GM19438 (cell line): Measurements from ENCODE around the gene IWS1.
"Not testable (repeated sequence)": the region's sequence is repeated elsewhere in the genome, so short reads cannot be mapped to it uniquely, and the experiment has no call there.

ENCODE experiments used
- ATAC-seq: cut with Tn5 transposase; IDR thresholded peaks from one replicate; pipeline ENCODE4 v1.9.1; 2021; ENCODE audit warnings: low read depth; ENCODE audit not compliant: unreplicated experiment

The IWS1 gene

DNA sequence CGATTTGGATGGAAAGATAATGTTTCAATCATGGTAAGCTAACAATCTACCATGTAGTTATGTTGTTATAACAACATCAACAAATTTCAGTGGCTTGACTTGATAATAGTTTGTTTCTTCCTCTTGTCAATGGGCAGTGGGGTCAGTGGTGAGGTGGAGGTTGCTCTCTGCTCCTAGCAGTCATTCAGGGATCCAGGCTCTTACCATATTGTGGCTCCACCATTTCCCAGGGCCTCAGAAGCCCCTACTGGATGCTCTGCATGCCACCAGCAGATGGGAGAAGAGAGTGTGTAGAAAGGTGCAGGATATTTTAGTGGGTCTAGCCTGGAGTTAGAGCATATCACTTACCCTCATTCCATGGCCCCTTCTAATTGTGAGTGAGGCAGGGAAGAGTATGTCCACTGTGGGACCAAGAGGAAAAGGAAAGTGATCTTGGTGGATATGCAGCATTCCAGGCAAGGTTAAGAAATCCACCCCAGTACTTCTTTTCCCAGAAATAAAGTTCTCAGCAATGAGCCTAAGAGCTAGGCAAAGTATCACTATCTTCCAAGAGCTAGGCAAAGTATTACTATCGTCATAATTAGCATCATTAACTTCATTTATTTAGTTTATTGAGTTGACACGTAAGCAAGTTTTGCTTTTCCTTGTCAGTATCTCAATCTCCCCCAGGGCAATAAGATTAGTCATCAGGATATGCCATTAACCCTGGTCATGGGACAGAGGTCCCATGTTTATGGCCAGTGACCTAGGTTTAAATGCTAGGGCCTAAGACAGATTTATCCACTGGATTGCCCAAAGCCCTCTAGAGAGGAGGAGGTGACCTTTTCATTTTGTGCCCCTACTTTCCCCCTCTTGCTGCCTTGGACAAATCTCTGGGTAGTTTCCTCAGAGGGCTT, 4.2 kb upstream of the IWS1 start:
- ATAC-seq = no peak

- ATAC-seq = not testable (repeated sequence)
Measured at GRCh38 chr2:127529416-127529815, 3.1 kb upstream of the IWS1 start.

- ATAC-seq = no peak
Measured at GRCh38 chr2:127528487-127528886, 2.2 kb upstream of the IWS1 start.

GRCh38 chr2:127527001-127527804, 914 bp upstream of the IWS1 start:
- peak; percentile 6 for ATAC-seq

DNA sequence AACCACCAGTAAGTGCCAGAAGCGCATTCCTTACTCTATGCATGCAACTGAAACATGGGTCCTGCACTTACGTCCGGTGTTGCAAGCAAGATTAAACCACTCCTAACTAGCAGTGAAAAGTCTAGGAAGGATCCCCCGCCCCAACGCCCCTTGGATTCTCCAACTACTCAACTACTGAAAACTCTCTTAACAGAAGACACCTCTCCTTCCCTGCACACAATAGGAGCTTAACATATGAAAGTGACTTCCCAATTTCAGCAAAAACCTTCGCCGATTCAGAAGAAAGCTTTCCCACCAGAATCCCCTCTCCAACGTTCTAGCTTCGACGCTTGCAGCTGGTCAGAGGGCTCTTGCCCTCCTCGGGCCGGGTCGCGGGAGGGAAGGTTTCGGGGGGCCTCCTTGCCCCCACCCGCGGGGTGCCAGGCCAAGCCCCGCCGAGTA, 578 bp downstream of the IWS1 start:
- peak; percentile 12 for ATAC-seq

DNA sequence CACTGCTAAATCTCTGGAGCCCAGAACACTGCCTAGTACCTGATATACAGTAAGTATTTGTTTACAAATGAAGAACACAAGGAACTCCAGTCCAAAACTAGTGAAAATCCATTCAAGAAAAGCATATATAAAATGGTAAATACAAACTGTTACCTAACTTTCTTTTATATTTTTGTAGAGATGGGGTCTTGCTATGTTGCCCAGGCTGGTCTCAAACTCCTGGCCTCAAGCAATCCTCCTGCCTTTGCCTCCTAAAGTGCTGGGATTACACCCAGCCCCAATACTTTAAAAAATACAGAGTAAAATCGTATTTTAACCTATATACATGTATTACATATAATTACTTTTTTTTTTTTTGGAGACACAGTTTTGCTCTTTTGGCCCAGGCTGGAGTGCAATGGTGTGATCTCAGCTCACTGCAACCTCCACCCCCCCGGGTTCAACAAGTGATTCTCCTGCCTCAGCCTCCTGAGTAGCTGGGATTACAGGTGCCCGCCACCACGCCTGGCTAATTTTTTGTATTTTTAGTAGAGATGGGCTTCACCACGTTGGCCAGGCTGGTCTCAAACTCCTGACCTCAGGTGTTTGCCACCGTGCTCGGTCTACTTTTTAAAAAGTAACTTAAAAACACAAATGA, 2.0 kb downstream of the IWS1 start:
- ATAC-seq = not testable (repeated sequence)

DNA sequence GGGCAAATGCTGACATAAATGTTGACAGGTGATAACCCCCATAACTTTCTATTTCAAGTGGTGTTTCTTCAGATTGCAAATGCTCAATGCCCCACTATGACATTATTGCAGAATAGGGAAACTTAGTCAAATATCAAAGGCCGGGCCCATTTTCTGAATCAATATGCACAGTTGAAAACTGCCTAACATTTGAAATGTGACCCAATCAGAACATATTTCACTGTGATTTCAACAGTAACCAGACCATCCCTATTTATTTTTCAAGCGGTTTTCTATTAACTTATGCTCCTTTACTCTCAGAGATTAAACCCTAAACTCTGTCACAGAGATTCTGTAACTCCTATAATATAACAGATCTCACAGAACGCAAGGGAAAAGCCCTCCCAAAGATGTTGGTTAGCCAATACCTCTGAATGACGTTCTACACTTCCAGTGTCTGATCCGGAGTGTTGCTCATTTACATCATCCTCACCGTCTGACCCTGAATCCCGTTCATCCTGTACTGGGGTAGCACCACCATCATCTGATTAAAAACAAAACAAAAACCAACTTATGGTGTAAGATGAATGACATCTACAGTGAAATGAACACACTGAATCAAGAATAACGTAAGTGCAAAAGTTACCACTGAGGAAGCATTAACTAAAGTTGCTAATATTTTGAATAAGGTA, 2.9 kb downstream of the IWS1 start:
- ATAC-seq = no peak

DNA sequence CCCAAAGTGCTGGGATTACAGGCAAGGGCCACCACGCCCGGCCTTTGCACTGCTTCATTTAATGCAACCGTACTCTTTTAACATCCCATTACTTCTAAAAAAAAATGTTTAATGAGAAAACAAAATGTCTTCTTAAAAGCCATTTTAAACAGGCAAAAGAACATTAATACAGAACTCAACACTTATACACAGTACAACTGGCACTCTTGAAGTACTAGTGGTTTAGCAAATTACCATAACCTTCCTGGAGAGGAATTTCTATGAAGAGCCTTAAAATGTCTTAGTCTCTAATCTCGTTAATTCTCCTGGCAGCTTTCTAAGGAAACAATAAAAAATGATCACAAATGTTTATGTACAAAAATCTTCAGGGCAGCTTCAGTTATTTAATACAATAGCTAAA, 5.9 kb downstream of the IWS1 start:
- ATAC-seq = no peak

GRCh38 chr2:127517465-127517864, 8.8 kb downstream of the IWS1 start:
- no peak for ATAC-seq

- ATAC-seq = no peak
Measured at GRCh38 chr2:127516041-127516762, 10.1 kb downstream of the IWS1 start.

GRCh38 chr2:127515383-127515915, 10.8 kb downstream of the IWS1 start:
- no peak for ATAC-seq

DNA sequence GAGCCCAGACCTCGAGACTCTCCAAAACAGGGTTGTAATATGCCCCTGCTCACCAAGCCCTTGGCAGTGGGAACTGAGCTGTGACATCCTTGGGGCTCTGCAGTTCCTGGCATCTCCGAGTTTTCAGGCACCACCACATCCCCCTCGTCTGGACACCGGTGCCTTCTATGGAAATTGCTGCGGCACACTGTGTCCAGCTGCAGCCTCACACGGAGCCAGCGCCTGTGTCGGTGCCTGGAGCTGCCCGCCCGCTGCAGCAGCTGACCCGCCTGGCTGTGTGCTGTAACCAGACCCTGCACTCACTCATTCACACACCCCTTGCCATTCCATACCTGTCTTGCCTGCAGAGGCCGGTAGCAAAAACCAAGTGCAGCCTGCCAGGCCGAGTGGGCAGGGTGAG, 11.8 kb downstream of the IWS1 start:
- no peak for ATAC-seq

DNA sequence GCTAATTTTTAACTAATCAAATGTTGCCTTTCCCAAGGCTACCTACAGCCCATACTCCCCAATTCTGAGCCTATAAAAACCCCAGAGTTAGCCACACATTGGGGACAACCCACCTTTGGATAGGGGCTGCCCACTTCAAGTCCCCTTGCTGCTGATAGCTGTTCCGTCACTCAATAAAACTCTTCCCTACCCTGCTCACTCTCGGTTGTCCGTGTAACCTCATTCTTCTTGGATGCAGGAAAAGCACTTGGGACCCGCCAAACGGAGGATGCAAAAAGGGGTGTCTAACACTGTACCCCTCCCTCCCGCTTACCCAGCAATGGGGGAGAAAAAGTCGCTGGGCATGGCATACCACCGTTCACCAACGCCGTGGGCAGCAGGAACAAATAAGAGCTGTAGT, 12.2 kb downstream of the IWS1 start:
- no peak for ATAC-seq

GRCh38 chr2:127512362-127512761, 13.9 kb downstream of the IWS1 start:
- no peak for ATAC-seq

DNA sequence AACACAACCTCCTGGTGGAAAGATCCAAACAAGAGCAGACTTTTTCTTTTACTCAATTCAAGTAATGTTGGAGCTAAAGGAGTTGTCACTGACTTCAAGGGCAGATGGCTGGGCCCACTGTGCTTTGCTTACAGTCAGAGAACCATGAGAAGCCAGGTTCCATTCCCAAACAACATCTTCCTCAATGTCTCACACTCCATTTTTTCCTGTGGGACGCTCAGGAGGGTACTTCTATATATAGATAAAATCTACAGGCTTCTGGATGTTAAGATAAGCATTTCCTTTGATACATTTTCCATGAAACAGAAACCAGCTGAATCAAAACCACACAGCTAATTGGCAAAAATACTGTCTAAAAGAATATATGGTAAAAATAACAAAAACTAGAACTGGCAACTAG, 14.4 kb downstream of the IWS1 start:
- no peak for ATAC-seq

DNA sequence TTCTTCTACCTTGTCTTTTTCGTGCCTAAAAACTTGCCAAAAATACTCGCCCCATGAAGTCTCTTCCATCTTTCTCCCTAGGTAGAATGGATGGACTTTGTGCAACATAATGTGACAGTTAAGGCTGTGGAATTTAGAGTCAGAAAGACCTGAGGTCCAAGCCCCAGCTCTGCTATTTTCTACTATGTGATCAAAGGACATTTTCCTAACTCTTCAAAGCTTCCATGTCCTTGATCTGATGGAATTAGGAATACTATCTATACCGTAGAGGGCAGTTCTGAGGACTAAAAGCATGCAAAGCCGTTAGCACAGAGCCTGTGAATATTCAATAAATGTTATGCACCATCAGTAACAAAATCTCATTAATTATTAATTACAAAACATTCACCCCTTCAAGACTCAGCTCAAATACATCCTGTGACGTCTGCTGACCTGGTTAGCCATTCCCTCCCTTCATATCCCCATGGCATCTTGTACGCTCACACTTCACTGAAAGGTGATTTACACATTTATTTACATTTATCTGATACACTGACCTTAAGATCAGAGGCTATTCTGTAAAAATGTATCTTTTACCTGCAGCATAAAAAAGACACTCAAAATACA, 15.1 kb downstream of the IWS1 start:
- no peak for ATAC-seq

DNA sequence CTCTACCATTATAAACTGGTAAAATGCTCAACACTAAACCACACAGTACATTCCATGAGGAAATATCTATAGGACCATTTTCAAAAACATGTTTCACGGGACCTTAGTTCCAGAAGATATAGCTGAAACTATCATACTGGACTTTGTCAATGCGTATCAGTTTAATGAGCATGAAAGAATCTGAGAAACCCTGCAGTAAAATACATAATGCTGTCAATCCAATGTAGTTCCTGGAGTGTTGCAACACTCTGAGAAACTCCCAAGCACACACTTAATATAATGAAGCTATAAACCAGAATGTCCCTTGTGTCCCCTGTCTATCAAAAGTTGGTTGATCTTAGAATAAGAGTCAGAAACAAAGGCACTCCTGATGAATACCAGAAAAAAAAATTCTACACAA, 16.2 kb downstream of the IWS1 start:
- ATAC-seq = no peak

DNA sequence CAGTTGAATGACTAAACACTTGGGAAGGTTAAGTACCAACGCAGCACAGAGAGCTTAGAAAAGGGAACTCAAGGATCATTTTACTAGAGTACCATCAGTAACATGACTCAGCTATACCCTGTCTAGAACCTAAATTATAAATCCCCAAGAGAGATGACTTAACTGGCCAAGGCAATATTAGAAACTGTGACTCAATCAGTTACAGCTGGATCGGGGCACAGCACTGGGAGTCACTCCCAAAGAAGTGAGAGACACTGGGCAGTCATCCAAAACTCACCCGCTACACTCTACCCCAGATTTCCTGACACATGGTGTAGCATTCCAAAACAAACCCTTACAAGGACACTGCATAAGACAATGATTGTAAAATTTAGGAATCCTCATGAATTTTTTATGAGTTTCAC, 17.7 kb downstream of the IWS1 start:
- no peak for ATAC-seq

DNA sequence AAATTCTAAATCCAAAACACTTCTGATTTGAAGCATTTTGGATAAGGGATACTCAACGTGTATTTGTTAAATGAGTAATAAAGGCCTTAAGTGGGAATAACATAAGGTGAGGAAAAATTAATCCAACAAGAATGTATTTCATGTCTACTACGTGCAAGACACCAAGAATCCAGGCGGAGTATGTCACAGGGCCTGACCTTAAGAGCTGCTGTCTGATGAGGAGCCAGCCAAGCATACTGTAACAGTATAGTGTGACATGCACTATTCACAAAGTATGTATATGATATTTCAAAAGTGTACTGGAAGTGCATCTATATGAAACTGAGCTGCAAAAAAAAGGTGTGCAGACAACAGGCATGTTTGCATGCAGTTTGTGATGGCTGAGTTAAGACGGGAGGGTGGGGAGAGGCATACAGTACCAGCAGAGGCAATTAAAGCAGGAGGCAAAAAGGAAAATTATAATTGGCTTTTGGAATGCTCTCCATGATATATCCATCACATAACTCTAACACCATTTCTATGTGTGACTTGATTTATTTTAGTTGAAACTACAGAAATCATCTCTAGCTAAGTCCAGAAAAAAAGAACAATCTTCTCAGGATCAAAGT, 18.2 kb downstream of the IWS1 start:
- no peak for ATAC-seq
